COLO668 (cell line): ENCODE results near the gene CRYBG1.
A peak's percentile ranks its signal among the peaks of the same experiment; 100 is the strongest.
"Not testable (repeated sequence)": the region's sequence is repeated elsewhere in the genome, so short reads cannot be mapped to it uniquely, and the experiment has no call there.

Source experiments
- DNase-seq: peaks from one replicate; lab custom pipeline; 2025; ENCODE audit not compliant: unreplicated experiment; lab: John Stamatoyannopoulos, UW

Gene CRYBG1

DNA sequence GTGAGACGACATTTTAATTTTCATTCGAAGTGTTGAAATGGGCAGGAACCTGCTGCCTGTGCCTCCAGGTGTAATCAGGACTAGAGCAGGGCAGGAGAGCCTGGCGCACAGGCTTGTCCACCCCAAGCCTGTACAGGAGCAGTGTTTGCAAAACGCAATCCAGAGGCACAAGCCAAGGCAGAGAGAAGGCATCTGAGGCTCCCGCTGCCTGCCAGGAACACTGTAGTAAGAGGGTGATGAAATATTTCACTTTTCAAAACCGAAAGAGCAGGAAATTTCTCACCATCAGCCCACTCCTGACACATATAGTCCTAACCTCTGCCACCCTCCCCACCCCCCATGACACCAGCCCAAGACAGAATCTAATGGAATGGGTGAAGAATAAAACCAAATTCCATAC lies 136.3 kb downstream of the CRYBG1 start:
- DNase-seq, result no peak

DNA sequence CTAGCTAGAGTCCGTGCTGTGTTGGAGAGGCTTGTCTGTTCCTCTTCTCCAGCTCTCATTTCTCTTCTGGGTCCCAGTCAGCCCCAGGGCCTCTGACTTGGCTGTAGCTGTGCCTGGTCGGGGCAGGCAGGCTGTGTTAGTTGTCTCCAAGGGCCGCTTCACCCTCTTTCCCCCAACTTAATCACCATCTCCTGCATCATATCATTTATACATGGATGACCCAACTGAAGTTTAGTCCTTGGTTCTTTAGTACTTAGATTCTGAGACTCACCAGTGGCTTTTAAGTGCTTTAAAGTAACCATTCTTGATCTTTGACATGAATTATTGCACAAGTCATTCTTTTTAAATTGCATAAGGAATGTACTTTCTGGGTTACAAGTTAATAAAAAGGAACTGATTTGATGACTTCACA lies 141.4 kb downstream of the CRYBG1 start:
- no peak for DNase-seq

DNA sequence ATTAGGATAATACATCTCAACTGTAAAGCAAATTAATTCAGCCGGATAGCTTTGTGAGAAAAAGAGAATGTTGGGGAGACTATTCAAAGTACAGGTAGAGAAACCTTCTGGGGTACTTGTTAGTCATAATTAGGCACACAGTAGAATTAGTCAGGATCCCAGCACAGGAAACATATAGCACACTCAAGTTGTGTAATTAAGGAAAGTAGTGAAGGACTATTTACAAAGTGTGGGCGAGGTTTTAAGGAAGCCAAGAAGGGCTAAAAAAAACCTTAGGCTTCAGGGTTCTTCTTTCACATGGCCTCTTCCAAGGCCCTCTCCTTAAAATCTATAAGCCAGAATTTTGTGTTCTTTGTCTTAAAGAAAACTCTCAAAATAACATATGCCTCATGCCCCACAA lies 142.0 kb downstream of the CRYBG1 start:
- DNase-seq, result no peak

DNA sequence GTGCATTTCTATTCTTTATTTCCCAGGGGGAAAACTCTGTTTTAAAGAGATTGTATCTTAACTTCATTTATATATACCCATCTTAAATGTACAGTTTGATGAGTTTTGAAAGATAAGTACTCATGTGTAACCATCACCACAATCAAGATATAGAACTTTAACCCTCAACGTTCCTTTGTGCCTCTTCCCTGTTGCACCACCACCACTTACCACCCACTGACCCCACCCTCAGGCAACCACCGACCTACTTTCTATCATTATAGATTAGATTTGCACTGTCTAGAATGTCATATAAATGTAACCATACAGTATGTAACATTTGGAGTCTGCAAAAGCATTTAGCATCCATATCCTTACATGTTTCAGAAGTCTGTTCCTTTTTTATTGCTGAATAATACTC lies 147.8 kb downstream of the CRYBG1 start:
- no peak for DNase-seq

DNA sequence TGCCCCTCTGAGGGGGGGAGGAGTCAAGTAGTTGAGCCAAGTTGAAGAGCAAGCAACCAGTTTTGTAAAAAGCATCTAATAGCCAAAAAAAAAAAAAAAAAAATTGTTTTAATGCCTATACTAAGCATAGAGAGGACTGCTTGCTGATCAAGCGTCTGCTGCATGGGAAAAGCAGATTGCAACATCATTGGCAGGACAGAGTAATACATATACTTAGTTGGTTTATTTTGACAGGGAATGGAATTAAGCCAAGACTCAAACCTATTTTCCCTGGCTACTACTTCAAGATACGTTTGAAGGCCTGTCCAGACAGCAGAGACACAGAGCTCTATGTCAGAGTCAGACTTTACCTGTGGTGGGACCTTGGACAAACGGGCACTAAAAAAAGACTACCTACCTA lies 148.3 kb downstream of the CRYBG1 start:
- DNase-seq, result no peak

DNA sequence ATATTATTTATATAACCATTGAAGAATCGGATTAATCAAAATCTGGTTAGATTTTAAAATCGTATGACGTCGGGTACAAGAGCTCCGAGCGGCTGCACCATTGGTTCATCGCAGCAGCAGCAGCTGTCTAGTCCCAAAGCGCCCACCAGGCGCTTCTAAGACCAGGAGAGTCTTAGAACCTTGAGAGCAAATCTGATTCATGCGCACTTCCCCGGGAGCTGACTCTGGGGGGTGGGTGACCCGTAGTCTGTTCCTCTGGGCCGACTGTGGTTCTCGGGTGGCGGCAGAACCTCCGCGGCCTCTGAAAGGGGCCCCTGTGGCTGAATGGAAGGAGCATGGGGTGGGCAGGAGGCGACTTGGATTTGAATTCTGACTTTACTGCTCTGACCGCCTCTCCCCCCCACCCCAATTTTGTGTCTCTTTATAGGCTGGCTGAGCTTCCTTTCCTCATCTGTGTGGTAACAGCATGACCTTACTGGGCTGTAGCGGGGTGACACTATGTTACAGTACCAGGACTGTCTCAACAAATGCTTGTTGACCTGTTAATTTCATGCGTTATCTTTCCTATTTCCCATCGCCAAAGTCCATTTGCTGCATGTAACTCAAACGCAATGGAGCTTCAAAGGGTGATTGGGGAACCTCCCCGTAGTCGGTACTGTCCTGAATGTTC lies 149.0 kb downstream of the CRYBG1 start:
- DNase-seq, result no peak

DNA sequence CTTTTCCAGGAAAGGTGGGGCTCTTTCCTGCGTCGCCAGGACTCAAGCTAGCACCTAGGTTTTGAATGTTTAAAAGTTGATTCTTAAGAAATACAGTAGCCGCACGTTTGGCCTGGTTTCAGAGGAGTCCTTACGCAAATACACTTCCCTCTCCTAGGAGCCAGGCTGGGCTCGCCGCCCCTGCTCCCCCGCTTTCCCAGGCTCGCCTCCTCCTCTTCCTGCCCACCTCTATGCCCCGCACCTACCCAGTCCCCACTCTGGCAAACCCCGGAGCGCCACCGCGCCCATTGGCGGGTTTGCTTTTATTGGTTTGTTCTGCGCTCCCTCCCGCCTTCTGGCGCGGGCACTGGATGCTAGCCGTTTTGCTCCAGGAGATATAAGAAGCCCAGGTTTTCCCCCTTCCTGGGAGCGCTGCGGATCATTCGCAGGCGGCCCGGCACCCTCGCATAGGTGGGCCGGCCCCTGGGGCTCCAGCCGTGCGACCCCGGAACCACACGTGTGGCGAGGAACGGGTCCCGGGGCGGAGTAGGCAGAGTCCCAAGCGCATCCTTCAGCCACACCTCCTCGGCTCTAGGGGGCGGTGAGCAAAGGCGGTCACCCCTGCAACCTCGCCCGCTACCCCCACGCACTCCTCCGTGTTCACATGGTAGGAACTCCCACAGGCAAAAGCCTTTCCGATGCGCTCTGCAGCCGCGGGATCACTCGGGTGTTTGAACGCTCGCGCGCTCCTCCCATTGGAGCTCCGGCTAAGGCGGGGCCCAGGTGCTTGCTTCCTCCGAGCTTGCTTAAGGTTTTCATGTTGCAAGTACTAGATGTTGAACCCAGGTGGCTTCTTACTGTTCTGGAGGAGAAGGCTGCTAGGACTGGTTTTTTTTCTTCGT lies 149.8 kb downstream of the CRYBG1 start:
- peak; percentile 56 for DNase-seq

DNA sequence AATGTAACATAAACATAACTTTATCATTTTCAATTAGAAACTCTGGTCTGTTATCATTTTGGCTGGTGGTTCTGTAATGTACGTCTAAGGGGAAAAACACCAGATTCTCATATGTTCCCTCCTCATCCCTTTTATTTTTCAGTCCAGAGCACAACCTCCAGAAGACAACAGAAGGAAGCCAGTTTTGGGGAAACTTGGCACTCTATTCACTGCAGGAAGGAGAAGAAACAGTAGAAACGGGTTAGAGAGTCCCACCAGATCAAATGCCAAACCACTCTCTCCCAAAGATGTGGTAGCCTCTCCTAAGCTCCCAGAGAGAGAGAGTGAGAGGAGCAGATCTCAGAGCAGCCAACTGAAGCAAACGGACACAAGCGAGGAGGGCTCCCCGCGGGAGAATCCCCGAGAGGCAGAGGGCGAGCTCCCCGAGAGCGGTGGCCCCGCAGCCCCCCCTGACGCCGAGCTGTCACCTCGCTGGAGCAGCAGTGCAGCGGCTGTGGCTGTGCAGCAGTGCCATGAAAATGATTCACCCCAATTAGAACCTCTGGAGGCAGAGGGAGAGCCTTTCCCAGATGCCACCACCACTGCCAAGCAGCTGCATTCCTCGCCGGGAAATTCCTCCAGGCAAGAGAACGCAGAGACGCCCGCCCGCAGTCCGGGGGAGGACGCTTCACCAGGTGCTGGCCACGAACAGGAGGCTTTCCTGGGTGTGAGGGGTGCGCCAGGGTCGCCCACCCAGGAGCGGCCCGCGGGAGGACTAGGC lies 151.0 kb downstream of the CRYBG1 start:
- DNase-seq, result peak; percentile 28

DNA sequence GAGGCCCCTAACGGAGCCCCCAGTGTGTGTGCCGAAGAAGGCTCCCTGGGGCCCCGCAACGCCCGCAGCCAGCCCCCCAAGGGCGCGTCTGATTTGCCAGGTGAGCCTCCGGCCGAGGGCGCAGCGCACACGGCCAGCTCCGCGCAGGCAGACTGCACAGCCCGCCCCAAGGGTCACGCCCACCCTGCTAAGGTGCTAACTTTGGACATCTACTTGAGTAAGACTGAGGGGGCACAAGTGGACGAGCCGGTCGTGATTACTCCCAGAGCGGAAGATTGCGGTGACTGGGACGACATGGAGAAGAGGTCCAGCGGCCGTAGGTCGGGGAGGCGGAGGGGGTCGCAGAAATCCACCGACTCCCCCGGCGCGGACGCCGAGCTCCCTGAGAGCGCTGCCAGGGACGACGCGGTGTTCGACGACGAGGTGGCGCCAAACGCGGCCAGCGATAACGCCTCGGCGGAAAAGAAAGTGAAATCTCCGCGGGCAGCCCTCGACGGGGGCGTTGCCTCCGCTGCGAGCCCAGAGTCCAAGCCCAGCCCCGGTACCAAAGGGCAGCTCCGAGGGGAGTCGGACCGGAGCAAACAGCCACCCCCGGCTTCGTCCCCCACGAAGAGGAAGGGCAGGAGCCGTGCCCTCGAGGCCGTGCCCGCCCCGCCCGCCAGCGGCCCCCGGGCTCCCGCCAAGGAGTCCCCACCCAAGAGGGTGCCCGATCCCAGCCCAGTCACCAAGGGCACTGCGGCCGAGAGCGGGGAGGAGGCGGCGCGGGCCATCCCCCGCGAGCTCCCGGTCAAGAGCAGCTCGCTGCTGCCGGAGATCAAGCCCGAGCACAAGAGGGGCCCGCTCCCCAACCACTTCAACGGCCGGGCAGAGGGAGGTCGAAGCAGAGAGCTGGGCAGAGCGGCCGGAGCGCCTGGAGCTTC lies 151.8 kb downstream of the CRYBG1 start:
- DNase-seq, result peak; percentile 53

DNA sequence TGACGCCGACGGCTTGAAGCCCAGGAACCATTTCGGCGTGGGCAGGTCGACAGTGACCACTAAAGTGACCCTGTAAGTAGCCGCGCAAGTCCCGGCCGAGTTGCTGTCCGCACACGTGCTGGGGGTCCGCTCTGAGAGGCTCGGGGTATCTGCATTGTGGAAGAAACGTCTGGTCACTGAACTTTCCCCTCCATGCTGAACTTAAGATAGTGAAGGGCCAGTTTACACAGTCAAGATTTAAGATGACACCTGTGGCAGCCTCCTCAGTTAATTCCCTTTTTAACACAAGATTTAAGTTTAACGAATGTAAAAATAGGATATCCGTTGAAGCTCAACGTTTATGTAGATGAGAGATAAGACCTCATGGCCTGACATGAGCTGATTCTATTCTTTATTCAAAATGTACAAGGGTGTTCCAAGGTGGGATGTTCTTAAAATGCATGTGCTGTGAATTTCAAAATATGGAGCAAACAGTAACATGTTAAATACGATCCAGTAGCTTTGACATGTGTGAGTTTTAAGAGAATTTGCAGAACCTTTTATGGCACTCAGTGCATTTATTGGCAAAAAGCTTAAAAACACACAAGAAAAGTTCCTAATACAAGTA lies 152.6 kb downstream of the CRYBG1 start:
- no peak for DNase-seq

DNA sequence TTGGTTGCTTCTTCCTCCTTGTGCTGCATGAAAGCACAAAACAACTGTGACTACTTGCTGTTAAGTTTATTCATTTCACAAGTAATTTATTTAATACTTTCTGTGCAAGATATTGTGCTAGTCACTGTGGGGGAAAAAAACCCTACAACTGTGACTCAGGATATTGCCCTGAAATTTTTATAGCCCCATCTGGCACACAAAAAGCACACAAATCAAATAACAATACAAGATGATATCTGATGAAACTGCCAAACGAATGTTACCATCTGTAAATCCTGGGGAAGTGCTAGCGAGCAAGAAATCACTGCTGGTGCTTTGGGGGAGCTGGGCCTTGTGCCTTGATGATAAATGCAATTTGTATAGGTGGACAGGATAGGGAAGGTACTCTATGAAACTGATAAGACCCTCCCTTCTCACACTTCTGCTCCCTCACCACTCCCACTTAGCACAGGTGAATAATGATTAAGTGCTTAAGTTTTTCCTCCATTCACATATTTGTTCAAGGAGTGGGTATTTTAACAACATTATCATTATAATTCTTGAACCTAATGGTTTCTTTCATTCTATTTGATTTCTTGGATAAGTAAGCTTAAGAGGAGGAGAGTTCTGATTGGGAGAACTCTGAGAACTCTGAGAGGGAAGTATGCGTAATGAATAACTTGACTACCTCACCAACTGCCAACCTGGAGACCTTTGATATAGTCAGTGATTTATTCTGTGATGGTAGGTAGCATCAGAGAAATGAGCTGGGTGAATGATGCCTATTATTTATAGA lies 153.5 kb downstream of the CRYBG1 start:
- no peak for DNase-seq

DNA sequence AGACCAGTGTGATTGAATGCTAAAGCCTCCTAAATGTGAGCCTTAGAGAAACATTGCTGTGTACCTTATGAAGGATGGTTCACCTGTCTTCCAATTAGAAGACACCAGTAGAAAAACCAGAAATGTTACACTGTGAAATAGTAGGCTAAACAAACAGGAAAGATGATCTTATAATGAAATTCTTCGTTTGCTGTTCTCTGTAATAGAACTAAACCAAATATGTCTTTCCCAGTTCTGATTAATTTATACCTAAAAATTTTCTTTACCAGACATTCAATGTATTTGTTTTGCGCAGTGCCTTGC lies 154.0 kb downstream of the CRYBG1 start:
- DNase-seq, result no peak

DNA sequence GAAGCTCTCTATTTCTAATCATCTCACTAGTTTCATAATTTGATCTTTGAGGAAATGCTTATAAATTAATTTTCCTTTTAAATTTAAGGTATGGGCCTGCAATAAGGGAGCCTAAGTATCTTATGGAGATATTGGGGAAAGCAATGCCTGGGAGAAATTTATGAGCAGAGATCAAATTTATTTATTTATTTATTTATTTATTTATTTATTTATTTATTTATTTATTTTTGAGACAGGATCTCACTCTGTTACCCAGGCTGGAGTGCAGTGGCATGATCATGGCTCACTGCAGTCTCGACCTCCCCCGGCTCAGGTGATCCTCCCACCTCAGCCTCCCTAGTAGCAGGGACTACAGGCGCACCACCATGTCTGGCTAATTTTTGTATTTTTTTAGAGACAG lies 155.1 kb downstream of the CRYBG1 start:
- not testable (repeated sequence) for DNase-seq

DNA sequence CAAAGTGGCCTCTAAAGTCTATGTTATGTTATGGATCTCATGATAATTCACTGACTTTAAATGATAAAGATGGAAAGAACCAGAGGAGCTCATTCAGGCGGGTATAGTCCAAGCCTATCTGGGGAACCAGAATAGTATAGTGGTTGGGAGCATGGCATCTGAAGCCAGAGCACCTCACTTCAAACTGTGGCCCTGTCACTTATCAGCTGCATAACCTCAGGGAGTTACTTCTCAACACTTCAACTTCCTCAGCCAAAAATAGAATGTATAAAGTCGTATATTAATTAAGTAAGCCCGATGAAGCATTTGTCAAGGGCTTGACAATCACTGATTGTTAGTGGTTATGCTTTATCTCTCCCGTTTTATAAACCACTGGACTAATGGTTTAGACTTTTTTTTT lies 156.1 kb downstream of the CRYBG1 start:
- DNase-seq, result no peak

DNA sequence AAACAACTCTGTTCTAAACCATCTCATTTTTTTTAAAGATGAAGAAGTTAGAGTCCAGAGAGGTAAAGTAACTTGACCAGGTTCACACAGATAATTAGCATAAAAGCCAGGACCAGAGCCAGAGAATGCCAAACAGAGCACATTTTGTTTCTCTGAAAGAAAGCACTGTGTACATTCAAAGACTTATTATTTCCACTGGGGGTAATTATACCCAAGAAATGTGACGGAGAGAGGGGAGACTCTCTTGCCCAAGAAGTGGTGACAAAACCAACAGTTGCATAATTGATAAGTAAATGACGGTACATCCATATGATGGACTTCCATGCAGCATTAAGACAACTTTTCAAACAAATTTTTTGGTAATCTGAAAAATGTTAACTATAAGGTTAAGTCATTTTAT lies 157.2 kb downstream of the CRYBG1 start:
- DNase-seq, result no peak

DNA sequence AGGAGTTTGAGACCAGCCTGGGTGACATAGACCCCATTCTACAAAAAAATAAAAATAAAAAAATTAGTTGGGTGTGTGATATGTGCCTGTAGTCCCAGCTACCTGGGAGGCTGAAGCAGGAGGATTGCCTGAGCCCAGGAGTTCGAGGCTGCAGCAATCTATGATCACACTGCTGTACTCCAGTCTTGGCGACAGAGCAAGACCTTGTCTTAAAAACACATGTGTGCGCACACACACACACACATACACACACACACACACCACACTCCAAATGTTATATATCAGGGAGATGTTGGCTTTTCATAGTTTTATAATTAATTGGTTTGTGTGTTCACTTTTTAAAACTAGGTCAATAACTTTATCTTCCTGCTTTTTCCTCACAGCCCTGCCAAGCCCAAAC lies 158.2 kb downstream of the CRYBG1 start:
- no peak for DNase-seq

DNA sequence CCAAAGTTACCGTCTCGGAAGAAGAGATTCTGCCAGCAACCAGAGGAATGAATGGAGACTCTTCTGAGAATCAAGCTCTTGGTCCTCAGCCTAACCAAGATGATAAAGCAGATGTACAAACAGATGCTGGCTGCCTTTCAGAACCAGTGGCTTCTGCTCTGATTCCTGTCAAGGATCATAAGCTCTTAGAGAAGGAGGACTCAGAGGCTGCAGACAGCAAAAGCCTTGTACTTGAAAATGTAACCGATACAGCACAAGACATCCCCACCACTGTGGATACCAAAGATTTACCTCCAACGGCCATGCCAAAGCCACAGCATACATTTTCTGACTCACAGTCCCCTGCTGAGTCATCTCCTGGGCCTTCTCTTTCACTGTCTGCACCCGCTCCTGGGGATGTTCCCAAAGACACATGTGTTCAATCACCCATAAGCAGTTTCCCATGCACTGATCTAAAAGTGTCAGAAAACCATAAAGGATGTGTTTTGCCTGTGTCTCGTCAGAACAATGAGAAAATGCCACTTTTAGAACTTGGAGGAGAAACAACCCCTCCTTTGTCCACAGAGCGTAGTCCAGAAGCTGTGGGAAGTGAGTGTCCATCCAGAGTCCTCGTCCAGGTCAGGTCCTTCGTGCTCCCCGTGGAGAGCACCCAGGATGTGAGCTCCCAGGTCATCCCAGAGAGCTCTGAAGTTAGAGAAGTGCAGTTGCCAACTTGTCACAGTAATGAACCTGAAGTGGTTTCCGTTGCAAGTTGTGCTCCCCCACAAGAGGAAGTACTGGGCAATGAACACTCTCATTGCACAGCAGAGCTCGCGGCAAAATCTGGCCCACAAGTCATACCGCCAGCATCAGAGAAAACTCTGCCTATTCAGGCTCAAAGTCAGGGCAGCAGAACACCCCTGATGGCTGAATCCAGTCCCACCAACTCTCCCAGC lies 159.2 kb downstream of the CRYBG1 start:
- DNase-seq, result no peak

DNA sequence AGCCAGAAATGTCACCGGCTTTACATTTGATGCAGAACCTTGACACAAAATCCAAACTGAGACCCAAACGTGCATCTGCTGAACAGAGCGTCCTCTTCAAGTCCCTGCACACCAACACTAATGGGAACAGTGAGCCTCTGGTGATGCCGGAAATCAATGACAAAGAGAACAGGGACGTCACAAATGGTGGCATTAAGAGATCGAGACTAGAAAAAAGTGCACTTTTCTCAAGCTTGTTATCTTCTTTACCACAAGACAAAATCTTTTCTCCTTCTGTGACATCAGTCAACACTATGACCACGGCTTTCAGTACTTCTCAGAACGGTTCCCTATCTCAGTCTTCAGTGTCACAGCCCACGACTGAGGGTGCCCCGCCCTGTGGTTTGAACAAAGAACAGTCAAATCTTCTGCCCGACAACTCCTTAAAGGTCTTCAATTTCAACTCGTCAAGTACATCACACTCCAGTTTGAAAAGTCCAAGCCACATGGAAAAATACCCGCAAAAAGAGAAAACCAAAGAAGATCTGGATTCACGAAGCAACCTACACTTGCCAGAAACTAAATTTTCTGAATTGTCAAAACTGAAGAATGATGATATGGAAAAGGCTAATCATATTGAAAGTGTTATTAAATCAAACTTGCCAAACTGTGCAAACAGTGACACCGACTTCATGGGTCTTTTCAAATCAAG lies 160.3 kb downstream of the CRYBG1 start:
- DNase-seq, result no peak
